ENCODE results near the gene PREX1. TPM values are rescaled to one million over a fixed set of nuclear protein-coding genes. Genes with fewer than 3 reads are reported as not detected.

Gene PREX1
- total and polyA plus RNA-seq, 2 donors (not counting 3 experiments of a cell fraction or from before 2014, with no cell fraction given), result 51.3 to 72.9 TPM

DNA sequence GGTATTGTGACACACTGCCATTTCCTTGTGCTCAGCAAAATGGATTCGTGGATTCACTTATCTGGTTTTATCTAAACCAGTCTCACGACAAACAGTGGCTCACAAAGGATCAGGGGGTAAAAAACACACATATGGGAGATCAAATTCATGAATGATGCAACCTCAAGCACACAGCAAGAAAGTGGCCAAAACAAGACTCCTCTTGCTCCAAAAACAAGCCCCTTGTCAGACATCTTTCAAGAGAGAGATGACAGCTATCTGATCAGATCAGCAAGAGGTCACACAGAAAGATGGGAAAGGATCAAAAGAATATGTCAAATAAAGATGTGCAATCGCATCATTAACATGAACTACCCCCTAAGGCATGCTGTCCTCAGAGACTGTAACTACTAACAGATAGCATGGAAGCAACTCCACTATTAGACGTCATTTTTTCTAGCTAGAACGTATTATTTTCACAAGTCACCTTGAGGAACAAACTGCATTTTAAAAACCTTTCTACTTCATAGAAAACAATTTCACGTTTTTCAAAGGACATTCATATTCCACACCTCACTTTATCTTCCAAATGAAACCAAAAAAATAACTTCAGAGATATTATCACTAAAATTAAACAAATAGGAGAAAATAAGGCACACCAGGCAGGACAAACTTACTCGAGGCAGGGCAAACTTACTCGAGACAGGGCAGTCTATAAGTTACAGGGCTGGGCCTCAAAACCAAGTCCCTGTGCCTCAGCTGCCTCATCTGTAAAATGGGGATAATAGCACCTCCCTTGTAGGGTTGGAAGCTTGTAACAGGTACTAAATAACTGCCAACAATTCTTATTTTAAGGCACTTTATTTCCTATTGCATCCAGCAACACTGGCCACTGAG lies 122.3 kb downstream of the PREX1 start:
- H3K9ac ChIP-seq (replicated peaks; ENCODE audit: extremely low read depth, insufficient read depth, low read length), result no peak overlapping the region
- TF ChIP-seq GATA2 (IDR thresholded peaks at IDR 0.05; ENCODE audit: insufficient read depth, insufficient read length, low read depth, low read length) (no peak), POLR2A (IDR thresholded peaks at IDR 0.05; ENCODE audit: low read depth, low read length) (no peak), JUN (IDR thresholded peaks at IDR 0.05; ENCODE audit: borderline replicate concordance, insufficient read depth, insufficient read length, low read depth) (no peak), FOS (IDR thresholded peaks at IDR 0.05; ENCODE audit: borderline replicate concordance, insufficient read depth, low read length) (no peak), POLR2AphosphoS5 (IDR thresholded peaks at IDR 0.05; ENCODE audit: insufficient read depth, low read depth, low read length) (no peak), EZH2 (IDR thresholded peaks at IDR 0.05; ENCODE audit: borderline replicate concordance, low read depth, low read length, severe bottlenecking) (no peak), MYC (IDR thresholded peaks at IDR 0.05; ENCODE audit: low read depth, low read length) (no peak)
- TF ChIP-seq, protein P1, sequence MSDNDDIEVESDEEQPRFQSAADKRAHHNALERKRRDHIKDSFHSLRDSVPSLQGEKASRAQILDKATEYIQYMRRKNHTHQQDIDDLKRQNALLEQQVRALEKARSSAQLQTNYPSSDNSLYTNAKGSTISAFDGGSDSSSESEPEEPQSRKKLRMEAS (IDR thresholded peaks at IDR 0.05; ENCODE audit: insufficient read depth, insufficient read length), result no peak
- TF ChIP-seq, protein P2, sequence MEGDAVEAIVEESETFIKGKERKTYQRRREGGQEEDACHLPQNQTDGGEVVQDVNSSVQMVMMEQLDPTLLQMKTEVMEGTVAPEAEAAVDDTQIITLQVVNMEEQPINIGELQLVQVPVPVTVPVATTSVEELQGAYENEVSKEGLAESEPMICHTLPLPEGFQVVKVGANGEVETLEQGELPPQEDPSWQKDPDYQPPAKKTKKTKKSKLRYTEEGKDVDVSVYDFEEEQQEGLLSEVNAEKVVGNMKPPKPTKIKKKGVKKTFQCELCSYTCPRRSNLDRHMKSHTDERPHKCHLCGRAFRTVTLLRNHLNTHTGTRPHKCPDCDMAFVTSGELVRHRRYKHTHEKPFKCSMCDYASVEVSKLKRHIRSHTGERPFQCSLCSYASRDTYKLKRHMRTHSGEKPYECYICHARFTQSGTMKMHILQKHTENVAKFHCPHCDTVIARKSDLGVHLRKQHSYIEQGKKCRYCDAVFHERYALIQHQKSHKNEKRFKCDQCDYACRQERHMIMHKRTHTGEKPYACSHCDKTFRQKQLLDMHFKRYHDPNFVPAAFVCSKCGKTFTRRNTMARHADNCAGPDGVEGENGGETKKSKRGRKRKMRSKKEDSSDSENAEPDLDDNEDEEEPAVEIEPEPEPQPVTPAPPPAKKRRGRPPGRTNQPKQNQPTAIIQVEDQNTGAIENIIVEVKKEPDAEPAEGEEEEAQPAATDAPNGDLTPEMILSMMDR (IDR thresholded peaks at IDR 0.05; ENCODE audit: extremely low read depth in 1 of 2, insufficient read depth in 1 of 2, low read depth in 1 of 2, low read length in 2 of 2), result no peak
- DNase-seq (ENCODE audit: low read depth, low spot score), result no peak
- H3K9me3 ChIP-seq (replicated peaks; ENCODE audit: control insufficient read depth, insufficient read depth, low read length), result no peaks in the 10 kb centered on the region
- H3K27ac ChIP-seq (ENCODE audit: insufficient read depth, low read depth, low read length), result no peak overlapping the region
- no peak overlapping the region for H2AFZ ChIP-seq (ENCODE audit: low read depth, low read length)
- FAIRE-seq, result no peak
- POLR2A ChIA-PET, result no interaction called here
- no peaks in the 10 kb centered on the region for H3K4me1 ChIP-seq (ENCODE audit: control insufficient read depth, extremely low read depth, insufficient read depth, low read length)
- BruUV-seq (replicated peaks), result no TSS peak
- peaks cover 2% of the 10 kb centered on the region for H4K20me1 ChIP-seq (replicated peaks; ENCODE audit: control insufficient read depth, extremely low read depth, insufficient read depth, low read length)
- dilution Hi-C loops (cut with MboI; ENCODE audit: extremely low pct_ligation_motif_present, low sequenced_read_pairs), result no loop called here
- CTCF ChIA-PET, result interaction anchor here (0.9 to 2.0 kb wide), 2 partner anchors 48 to 85 kb away, joined by 3 to 6 read pairs; no protein-coding TSS in a partner anchor
- peaks cover 36% of the 10 kb centered on the region for H3K79me2 ChIP-seq (ENCODE audit: control insufficient read depth, insufficient read depth, low read length)
- H3K27me3 ChIP-seq (ENCODE audit: control insufficient read depth in 2 of 2, insufficient read depth in 2 of 2, low read length in 2 of 2), result no peaks in the 10 kb centered on the region
- intact Hi-C loops (cut with micrococcal nuclease), result no loop called here
- peaks cover 6 to 8% of the 10 kb centered on the region in 2 experiments for H3K36me3 ChIP-seq (ENCODE audit: control insufficient read depth in 2 of 2, extremely low read depth in 1 of 2, insufficient read depth in 2 of 2, low read length in 2 of 2)
- no peak overlapping the region for H3K4me2 ChIP-seq (ENCODE audit: insufficient read depth, low read length)
- H3K4me3 ChIP-seq (replicated peaks in 1 of 3; ENCODE audit: insufficient read depth in 1 of 3, low read depth in 1 of 3, low read length in 3 of 3), result no peak overlapping the region
- H3K9me1 ChIP-seq (replicated peaks; ENCODE audit: control insufficient read depth, extremely low read depth, insufficient read depth, low read length), result no peaks in the 10 kb centered on the region
